Measurements from ENCODE around the gene FAM107B. TPM values are rescaled to one million over a fixed set of nuclear protein-coding genes. Genes with fewer than 3 reads are reported as not detected.

FAM107B gene
- total and polyA plus RNA-seq, 2 of the 13 experiments (the other 11 are each of a cell fraction or from before 2014, with no cell fraction given): 15.7 to 24.8 TPM

DNA sequence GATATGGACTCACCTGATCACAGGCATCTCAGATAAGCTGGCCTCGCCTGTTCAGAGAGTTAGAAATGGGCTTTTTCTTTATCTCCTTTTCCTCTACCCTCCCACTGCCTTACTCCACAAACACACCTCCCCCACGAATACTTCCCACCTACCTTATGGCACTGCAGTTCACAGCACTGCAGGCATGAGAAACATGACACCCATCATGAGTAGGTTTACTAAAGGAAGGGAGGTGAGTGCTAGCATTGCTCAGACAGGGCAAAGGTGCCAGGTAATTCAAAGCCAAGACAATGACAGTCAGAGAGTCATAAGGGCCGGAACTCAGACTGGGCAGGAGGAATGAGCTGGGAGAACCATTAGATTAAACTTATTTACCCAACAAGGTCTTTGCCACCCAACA, 220.6 kb downstream of the FAM107B start (continued):
- no peak for TF ChIP-seq PRDM4 (CRISPR knock-in tag; IDR thresholded peaks at IDR 0.05; ENCODE audit: borderline replicate concordance)
- no peak for TF ChIP-seq ZNF18 (CRISPR knock-in tag; IDR thresholded peaks at IDR 0.05; ENCODE audit: insufficient replicate concordance)
- no peak for TF ChIP-seq MED13 (CRISPR knock-in tag; IDR thresholded peaks at IDR 0.05)
- TF ChIP-seq EZH2 (conservative IDR thresholded peaks at IDR 0.05; ENCODE audit: low read depth, low read length): no peak
- TF ChIP-seq, protein P1, sequence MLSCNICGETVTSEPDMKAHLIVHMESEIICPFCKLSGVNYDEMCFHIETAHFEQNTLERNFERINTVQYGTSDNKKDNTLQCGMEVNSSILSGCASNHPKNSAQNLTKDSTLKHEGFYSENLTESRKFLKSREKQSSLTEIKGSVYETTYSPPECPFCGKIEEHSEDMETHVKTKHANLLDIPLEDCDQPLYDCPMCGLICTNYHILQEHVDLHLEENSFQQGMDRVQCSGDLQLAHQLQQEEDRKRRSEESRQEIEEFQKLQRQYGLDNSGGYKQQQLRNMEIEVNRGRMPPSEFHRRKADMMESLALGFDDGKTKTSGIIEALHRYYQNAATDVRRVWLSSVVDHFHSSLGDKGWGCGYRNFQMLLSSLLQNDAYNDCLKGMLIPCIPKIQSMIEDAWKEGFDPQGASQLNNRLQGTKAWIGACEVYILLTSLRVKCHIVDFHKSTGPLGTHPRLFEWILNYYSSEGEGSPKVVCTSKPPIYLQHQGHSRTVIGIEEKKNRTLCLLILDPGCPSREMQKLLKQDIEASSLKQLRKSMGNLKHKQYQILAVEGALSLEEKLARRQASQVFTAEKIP (CRISPR knock-in tag; IDR thresholded peaks at IDR 0.05; ENCODE audit: borderline replicate concordance): no peak
- peak; percentile 56 for TF ChIP-seq ZNF121 (CRISPR knock-in tag; IDR thresholded peaks at IDR 0.05)
- no peak for TF ChIP-seq ZNF264 (CRISPR knock-in tag; IDR thresholded peaks at IDR 0.05)
- TF ChIP-seq, protein P2, sequence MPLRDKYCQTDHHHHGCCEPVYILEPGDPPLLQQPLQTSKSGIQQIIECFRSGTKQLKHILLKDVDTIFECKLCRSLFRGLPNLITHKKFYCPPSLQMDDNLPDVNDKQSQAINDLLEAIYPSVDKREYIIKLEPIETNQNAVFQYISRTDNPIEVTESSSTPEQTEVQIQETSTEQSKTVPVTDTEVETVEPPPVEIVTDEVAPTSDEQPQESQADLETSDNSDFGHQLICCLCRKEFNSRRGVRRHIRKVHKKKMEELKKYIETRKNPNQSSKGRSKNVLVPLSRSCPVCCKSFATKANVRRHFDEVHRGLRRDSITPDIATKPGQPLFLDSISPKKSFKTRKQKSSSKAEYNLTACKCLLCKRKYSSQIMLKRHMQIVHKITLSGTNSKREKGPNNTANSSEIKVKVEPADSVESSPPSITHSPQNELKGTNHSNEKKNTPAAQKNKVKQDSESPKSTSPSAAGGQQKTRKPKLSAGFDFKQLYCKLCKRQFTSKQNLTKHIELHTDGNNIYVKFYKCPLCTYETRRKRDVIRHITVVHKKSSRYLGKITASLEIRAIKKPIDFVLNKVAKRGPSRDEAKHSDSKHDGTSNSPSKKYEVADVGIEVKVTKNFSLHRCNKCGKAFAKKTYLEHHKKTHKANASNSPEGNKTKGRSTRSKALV (CRISPR knock-in tag; IDR thresholded peaks at IDR 0.05): no peak
- TF ChIP-seq ZNF644 (CRISPR knock-in tag; IDR thresholded peaks at IDR 0.05; ENCODE audit: low read depth): 0 out of 2 replicates have a peak, but pooled peaks have one; percentile 31
- no peak for TF ChIP-seq CC2D1A (CRISPR knock-in tag; IDR thresholded peaks at IDR 0.05)
- TF ChIP-seq, protein P3, sequence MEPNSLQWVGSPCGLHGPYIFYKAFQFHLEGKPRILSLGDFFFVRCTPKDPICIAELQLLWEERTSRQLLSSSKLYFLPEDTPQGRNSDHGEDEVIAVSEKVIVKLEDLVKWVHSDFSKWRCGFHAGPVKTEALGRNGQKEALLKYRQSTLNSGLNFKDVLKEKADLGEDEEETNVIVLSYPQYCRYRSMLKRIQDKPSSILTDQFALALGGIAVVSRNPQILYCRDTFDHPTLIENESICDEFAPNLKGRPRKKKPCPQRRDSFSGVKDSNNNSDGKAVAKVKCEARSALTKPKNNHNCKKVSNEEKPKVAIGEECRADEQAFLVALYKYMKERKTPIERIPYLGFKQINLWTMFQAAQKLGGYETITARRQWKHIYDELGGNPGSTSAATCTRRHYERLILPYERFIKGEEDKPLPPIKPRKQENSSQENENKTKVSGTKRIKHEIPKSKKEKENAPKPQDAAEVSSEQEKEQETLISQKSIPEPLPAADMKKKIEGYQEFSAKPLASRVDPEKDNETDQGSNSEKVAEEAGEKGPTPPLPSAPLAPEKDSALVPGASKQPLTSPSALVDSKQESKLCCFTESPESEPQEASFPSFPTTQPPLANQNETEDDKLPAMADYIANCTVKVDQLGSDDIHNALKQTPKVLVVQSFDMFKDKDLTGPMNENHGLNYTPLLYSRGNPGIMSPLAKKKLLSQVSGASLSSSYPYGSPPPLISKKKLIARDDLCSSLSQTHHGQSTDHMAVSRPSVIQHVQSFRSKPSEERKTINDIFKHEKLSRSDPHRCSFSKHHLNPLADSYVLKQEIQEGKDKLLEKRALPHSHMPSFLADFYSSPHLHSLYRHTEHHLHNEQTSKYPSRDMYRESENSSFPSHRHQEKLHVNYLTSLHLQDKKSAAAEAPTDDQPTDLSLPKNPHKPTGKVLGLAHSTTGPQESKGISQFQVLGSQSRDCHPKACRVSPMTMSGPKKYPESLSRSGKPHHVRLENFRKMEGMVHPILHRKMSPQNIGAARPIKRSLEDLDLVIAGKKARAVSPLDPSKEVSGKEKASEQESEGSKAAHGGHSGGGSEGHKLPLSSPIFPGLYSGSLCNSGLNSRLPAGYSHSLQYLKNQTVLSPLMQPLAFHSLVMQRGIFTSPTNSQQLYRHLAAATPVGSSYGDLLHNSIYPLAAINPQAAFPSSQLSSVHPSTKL (CRISPR knock-in tag; IDR thresholded peaks at IDR 0.05): 0 out of 2 replicates have a peak, but pooled peaks have one; percentile 4
- TF ChIP-seq SIX4 (CRISPR knock-in tag; IDR thresholded peaks at IDR 0.05): peak; percentile 78
- TF ChIP-seq ZNF256 (CRISPR knock-in tag; conservative IDR thresholded peaks at IDR 0.05): no peak
- TF ChIP-seq FLYWCH1 (CRISPR knock-in tag; IDR thresholded peaks at IDR 0.05): no peak
- TF ChIP-seq ATAD3A (CRISPR knock-in tag; IDR thresholded peaks at IDR 0.05): no peak
